GM12874 (cell line): ENCODE measurements around the gene EXOC4.

Experiments
- TF ChIP-seq, protein P1 (sequence below): IDR thresholded peaks from 2 replicates; pipeline ENCODE4 v1.5.1; 2011; ENCODE audit warnings: low read depth, mild to moderate bottlenecking, control low read depth, low read length, moderate library complexity; ENCODE audit not compliant: insufficient read depth

Gene EXOC4

GRCh38 chr7:133349101-133349500 lies 96.2 kb downstream of the EXOC4 start:
- TF ChIP-seq, protein P1, sequence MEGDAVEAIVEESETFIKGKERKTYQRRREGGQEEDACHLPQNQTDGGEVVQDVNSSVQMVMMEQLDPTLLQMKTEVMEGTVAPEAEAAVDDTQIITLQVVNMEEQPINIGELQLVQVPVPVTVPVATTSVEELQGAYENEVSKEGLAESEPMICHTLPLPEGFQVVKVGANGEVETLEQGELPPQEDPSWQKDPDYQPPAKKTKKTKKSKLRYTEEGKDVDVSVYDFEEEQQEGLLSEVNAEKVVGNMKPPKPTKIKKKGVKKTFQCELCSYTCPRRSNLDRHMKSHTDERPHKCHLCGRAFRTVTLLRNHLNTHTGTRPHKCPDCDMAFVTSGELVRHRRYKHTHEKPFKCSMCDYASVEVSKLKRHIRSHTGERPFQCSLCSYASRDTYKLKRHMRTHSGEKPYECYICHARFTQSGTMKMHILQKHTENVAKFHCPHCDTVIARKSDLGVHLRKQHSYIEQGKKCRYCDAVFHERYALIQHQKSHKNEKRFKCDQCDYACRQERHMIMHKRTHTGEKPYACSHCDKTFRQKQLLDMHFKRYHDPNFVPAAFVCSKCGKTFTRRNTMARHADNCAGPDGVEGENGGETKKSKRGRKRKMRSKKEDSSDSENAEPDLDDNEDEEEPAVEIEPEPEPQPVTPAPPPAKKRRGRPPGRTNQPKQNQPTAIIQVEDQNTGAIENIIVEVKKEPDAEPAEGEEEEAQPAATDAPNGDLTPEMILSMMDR, result no peak

- TF ChIP-seq, protein P1, result no peak
These were observed 99.6 kb downstream of the EXOC4 start for GRCh38 chr7:133352430-133352829.

DNA sequence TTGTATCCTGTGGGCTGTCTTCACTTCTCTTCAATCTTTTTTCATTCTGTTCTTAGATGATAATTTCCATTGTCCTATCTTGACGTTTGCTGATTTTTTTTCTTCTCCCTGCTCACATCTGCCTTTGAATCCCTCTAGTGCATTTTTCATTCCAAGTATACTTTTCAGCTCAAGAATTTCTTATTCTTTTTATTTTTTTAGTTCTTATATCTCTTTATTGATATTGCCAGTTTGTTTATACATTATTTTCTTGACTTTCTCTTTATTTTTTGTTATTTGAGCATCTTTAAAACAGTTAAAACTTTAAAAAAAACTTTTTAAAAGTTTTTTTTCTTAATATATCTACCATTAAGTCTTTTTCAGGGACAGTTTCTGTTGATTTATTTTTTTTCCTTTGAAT lies 100.9 kb downstream of the EXOC4 start:
- TF ChIP-seq, protein P1, result no peak

DNA sequence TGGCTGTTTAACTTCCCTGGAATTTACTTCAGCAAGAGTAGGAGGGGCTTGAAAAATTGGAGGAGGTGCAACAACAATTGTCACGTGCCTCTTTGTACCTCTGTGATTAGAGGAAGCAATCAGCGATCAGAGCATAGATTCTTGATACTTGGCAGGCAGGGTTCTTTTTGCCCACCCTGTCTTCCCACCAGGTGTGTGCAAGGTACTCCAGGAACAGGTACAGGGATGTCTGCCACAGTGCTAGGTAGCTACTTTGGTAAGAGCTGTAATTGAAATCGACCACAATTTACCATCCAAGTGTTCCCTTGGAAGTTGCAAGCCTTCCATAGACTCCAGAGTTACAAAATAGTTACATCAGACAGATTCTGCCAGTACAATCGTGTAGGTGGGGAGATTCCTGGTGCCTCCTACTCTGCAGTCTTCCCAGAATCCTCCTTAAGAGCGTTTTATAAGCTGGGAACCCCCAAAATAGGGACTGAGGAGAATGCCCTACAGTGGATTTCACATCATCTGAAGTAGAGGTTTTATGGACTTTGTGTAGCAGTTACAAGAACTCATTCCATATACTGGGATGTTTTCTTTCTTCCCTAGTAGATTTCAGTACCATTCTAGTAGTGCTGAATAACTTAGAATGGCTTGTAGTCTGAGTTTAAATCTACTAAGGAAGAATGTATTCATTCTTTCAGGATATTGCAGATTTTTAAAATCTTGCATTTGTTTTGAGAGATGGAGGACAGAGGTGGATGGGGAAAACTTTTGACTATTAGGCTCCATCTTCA lies 101.9 kb downstream of the EXOC4 start:
- TF ChIP-seq, protein P1, result no peak

DNA sequence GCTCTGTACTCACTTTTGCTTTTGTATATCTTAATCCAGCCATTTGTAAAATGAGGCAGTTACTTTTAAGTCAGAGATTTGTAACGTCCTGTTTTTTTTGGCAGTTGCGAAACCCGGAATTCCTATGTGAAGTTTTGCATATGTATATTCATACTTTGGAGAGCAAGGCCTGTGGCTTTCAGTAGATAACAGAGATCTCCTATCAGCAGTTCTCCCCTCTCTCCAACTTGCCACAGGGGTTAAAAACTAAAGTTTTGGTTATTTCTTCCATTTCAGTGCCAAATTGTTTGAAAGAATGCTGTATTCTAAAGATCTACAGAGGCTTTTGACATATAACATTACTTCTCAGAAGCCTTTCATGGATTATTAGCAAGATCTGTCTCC lies 102.4 kb downstream of the EXOC4 start:
- TF ChIP-seq, protein P1, result no peak

DNA sequence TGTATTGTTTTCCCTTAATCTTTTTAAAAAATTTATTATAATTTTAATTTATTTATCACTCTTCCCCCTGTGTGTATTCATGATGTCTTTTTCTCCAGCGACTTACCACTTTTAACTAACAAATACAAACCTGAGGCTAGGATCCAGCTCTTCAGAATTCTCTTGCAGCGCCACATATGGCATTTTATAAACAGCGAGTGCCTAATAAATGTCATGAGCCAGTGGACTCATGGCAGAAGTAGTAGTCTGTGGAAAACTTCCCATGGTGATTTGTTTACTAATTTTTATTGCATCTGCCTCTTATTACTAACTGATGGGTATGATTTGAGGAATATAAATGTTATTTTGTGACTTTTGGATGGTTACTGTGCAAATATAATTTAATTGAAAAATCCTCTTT lies 102.9 kb downstream of the EXOC4 start:
- TF ChIP-seq, protein P1, result no peak

DNA sequence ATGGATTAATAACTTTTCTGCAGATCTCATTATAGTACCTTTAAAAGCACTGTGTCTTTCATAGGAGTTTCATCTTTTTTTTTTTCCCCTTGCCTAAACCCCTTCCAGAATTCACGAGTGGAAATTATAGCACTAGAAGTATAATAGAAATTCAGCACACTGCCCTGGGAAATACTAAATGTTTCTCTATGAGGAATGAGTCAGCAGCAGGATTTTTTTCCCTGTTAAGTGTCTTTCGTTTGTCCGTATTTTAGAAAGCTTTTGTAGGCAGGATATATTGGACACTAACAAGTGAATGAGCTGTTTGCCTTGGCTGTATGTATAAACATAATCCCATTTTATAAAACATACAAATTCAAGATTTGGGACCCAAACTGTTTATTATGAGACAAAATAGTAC lies 105.8 kb downstream of the EXOC4 start:
- TF ChIP-seq, protein P1, result no peak
